GM12891 (cell line): ENCODE results near the gene SORL1.

ENCODE experiments used
- PAX5 ChIP-seq: IDR thresholded peaks from 2 replicates; pipeline ENCODE4 v1.6.1; 2011; ENCODE audit warnings: low read length, moderate library complexity, mild to moderate bottlenecking; ENCODE audit not compliant: insufficient read depth, severe bottlenecking
- POLR2A ChIP-seq: IDR thresholded peaks from 2 replicates; pipeline ENCODE4 v1.6.1; 2011; ENCODE audit warnings: low read depth, low read length, control low read depth
- POLR2AphosphoS5 ChIP-seq: IDR thresholded peaks from 2 replicates; pipeline ENCODE4 v1.6.1; 2011; ENCODE audit warnings: low read depth, low read length, control low read depth
- POU2F2 ChIP-seq: IDR thresholded peaks from 2 replicates; pipeline ENCODE4 v1.6.1; 2011; ENCODE audit warnings: low read depth, mild to moderate bottlenecking, control low read depth, low read length, moderate library complexity
- TAF1 ChIP-seq: IDR thresholded peaks from 2 replicates; pipeline ENCODE4 v1.6.1; 2011; ENCODE audit warnings: low read depth, low read length, control low read depth

DNA sequence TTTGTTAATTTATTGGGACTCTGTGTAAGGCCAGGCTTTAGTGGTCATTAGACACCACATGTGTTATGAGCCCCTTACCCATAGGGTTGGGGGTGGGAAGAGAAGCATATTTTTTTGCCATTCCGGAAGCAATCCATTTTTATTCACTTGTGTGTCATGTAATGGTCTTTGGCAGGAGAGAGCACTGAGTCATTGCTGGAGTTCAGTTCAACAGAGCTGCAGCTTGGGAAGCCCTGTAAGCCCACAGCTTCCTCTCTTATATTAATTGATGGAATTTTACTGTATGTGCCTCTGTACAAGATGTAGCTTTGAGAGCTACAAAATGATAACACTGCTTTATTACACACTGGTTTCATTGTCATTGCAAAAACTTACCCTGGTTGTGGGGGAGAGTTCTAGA is 177.9 kb downstream of the SORL1 start:
- TF ChIP-seq POLR2A (no peak), POLR2AphosphoS5 (no peak), PAX5 (no peak), TAF1 (no peak), POU2F2 (no peak)
